HG03565 (cell line): ENCODE results near the gene TCF23.
"Not testable (repeated sequence)": the region's sequence is repeated elsewhere in the genome, so short reads cannot be mapped to it uniquely, and the experiment has no call there.

Experiments
- ATAC-seq: cut with Tn5 transposase; IDR thresholded peaks from one replicate; pipeline ENCODE4 v1.9.1; 2021; ENCODE audit warnings: mild to moderate bottlenecking, moderate library complexity; ENCODE audit not compliant: unreplicated experiment

Gene TCF23

DNA sequence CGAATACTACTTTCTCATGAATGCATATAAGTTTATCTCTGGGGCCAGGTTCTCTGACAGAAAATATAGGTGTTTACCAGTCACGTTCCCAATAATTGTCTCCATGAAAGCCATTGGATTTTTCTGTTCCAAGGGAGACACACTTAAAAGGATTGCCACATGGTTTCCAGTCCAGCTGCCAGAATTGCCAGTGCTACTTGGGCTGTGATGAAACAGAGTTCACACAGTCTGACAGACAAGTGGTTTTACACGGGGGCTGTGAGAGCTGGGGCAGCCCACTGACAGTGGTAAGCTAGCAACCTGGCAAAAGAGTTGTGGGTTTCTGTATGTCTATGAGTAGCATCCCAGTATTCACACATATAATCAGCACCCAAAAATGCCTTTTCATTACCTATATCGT lies 35.3 kb downstream of the TCF23 start:
- ATAC-seq: no peak

DNA sequence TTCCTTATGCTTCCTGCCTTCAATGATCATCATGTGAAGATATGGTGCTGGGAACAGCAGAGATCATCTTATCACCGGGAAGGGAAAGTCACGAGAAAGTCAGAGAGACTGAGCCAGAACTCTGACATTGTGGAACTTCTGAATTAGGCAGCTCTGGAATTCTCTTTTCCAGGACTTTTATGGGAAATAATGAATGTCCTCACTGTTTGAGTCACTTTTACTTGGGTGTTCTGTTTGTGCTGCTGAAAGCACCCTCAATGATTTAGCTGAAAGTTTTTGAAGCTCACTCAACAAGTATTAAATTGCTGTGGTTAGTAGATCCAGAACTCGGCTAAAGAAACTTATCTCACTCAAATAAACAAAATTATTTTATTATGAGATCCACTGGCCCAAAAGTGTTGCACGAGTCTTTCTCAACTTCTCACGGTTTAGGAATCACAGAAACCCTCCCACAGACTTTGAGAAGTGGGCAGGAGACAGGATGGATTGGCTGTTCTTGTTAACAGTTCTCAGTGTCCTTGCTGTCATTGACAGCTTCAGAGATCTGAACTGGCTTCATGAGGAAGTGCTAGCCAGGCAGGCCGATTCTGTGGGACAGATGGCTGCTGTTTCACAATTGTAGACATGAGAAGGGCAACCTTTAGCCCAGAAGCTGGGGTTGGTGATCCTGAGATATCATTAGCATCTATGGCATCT lies 36.7 kb downstream of the TCF23 start:
- no peak for ATAC-seq

DNA sequence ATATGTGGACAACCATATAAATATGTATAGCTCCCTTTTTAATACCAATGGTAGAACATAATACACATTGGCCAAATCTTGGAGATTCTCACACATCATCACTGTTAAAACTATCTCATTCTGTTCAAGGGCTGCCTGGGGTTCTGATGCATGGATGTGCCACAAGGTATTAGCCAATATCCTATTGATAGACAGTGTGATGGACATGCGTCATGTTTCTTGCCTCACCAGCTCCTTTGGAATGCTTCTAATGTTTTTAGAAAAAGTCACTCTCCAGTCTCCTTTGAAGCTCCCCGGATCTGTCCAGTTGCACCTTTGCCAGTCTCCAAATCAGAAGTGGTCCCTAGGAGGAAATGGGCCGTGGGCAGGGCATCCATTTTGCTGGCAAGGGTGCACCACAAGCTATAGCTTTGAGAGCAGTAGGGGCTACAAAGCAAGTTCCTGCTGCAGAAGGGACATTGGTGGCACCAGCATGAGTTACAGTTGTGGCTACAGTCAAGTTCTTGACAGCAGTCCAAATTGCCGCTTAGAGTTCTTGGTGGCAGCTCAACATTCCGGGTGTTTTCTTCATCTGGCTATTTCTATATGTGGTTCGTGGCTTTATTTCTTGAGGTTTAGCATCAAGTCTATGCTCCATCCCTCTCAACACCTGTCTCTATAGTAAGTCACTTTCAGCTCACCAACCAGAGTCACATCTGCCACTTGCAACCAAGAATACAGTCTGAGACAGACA lies 38.0 kb downstream of the TCF23 start:
- no peak for ATAC-seq

DNA sequence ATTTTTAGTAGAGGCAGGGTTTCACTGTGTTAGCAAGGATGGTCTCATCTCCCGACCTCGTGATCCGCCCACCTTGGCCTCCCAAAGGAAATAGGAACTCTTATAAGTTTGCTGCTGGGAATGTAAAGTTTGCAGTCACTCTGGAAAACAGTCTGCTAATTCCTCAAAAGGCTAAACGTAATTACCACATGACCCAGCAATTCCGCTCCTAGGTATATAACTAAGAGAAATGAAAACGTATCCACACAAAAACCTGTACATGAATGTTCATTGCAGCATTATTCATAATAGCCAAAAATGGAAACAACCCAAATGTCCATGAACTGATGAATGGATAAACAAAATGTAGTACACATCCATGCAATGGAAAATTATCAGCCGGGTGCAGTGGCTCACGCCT lies 41.2 kb downstream of the TCF23 start:
- no peak for ATAC-seq

DNA sequence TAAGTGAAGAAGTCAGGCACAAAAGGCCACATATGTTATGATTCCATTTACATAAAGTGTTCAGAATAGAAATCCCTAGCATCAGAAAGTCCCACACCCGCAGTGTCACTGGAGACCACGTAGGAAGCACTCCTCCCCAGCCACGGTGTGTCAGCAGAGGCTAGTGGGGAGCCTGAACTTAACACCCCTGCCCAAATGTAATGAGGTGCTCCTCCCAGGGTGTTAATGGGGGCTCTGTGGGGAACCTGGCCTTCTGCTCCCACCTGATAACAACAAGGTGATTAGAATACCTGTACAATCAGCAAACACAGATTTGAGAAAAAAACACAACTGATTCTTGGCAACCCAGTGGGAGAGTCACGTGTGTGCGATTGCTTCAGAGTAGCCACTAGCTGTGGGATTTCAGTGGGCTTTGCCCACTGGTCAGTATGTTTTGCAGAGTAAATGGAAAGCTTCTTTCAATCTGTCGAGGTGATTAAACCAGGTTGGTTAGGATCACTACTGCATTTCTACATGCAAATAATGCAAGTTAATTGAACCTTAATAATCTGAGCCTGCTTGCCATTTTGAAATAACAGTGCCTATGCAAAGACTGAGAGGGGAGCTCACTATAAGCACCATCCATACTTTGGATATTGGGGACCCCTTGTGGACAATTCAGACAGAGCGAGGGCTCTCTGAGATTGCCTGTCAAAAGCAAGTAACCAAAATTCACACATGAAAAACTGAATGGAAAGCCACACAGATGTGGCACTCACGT lies 42.4 kb downstream of the TCF23 start:
- no peak for ATAC-seq

DNA sequence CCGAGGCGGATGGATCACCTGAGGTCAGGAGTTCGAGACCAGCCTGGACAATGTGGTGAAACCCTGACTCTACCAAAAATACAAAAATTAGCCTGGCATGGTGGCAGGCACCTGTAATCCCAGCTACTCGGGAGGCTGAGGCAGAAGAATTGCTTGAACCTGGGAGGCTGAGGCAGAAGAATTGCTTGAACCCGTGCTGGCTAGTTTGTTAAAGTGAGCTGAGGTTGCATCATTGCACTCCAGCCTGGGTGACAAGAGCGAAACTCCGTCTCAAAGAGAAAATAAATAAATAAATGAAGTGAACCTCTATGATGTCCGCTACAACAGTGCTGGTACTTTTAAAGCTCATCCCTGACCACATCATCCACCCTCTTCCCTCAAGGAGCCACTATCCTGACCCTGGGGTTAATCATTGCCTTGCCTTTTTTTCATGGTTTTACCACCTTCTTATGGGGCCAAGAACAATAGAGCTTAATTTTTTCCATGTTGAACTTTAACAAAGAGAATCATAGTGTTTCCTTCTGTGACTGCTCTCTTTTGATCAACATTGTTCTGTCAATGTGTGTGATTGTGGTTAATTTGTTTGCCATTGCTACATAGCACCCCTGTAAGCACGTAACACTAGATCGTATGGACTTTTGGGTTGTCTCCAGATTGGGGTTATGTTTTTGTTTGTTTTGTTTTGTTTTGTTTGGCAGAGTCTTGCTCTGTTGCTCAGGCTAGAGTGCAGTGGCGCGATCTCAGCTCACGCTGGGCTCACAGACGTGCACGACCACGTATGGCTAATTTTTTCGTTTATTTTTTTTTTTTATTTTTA lies 45.9 kb downstream of the TCF23 start:
- no peak for ATAC-seq

DNA sequence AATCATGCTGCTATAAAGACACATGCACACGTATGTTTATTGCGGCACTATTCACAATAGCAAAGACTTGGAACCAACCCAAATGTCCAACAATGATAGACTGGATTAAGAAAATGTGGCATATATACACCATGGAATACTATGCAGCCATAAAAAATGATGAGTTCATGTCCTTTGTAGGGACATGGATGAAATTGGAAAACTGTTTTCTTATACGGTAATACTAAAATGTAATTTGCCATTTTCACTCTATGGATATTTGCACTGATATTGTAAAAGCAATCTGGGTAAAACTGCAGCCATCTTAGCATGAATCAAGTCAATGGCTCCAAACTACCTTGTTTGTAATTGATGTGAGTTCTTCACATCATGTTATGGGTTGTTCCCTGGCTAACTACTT lies 47.0 kb downstream of the TCF23 start:
- ATAC-seq: not testable (repeated sequence)

DNA sequence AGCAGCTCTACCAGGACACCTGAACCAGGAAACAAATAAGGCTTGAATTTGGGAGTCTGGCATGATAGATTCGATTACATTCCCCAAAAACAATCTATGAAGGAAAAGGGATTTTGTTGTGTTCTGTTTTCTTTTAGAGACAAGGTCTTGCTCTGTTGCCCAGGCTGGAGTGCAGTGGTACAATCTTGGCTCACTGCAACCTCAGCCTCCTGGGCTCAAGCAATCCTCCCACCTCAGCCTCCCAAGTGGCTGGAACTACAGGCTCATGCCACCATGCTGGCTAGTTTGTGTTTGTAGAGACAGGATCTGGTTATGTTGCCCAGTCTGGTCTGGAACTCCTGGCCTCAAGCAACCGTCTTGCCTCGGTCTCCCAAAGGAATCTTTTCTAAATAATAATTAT lies 49.3 kb downstream of the TCF23 start:
- not testable (repeated sequence) for ATAC-seq

DNA sequence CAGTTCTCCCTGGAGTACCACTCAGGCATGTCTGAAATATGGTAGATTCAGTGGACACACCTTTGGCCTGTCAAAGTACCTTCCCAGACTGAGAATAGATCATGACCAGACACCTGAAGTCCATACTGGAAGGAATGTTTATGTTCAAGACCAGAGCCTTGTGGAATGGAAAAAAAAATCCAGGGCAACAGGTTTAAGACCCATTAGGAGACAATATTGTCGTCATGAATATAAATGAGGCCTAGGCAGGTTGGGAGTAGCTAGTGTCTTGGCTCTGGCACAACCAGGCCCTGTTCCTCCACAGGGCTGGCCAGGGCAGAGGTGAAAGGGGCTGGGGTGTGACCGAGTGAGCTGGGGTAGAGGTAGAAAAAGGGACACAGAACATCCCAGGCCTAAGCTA lies 49.8 kb downstream of the TCF23 start:
- no peak for ATAC-seq

DNA sequence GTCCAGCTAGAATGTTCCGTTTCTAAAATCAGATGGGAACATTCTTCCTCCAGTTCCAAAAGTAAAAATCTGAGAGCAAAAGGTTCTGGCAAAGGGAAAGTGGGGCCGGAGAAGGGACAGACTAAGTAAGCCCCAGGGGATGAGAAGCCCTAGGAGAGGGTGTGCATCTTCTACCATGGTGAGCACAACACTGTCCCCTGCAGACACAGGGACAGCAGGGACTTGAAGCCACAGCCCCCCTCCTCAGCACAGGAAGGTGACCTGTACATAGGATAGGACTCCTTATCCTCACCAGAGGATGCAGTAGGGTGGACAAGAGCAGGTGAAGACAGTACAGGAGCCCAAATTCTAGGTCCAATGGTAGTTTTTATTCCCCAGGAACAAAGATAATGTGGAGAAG lies 50.4 kb downstream of the TCF23 start:
- ATAC-seq: no peak

DNA sequence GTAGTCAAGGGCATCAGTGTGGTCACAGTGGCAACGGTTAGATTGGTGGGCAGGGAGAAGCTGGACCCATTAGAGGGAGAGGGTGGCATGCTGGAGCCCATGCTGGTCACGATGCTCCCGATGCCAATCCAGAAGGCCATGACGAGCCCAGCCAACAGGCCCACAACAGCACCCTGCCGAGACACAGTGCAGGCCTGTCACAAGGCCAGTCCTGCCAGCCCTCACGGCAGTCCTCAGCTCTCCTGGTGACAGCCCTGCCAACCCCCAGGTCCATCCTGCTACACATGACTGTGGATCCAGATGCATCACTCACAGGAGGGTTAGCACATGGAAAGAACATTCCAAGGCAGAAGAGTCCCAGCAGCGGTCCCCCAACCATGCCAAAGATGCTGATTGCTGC lies 52.9 kb downstream of the TCF23 start:
- no peak for ATAC-seq

DNA sequence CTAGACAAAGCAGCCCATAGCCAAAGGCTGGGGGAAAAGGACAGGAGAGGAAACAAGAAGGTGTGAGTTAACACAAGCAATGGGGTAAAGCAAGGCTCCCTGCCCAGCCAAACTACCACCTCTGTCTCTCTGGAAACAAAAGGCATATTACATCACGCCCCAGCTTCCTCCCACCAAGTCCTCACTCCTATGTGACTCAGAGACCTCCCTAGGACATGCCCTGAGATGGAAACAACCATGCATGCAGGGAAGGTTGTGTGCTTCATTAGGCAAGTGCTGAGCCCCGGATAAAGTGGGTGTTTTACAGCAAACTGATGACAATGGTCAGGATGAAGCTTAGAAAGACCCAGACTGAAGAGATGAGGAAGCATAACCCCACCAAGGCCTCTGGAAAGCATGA lies 54.0 kb downstream of the TCF23 start:
- ATAC-seq: no peak

DNA sequence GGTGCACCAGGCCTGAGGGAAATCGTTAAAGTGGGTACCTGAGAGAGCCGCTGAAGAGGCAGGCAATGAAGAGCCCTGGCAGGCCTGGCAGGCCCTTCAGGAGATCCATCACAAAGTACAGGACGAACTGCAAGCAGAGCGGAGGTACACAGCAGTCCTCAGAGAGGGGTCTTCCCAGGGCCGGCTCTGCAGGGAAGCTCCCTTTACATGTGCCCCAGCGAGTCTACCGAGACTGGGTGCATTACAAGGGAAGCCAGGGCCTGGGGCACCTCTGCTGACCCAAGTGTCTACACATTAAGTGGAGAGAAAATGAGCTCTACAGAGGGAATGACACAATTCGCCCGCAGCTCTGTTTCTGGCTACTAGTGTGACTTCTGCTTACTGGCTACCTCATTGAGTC lies 54.9 kb downstream of the TCF23 start:
- ATAC-seq: no peak

DNA sequence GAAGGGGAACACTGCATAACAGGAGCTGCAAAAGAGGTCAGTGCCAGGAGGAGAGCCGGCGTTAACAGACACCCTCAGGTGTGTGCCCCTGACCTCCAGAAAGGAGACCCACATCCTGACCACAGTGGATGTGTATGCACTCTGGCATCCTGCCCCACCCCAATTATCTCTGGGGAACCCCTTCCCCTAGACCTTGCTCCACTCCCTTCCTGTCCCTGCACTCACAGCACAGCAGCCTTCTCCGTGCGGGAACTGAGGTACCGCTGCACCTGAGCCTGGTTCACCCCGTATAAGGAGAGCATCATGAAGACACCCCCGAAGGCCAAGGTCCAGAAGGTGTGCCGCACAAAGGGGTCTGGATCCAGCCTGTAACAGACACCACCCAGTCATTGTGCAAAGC lies 55.8 kb downstream of the TCF23 start:
- no peak for ATAC-seq

DNA sequence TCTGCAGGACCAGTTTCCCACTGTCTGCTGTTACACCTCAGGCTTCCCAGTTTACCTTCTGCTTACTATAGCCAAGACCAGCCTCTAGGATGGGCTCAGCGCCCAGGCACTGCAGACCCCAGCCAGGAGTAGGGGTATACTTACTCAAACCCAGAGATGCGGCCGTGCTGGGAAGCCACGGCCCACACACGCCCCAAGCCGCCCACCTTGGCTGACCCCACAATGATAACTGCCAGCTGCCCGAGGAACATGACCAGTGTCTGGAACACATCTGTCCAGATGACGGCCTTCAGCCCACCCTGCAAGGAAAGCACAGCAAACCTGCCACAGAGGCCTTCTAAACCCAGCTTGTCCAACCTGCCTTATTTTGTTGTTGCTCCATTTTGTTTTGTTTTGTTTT lies 56.4 kb downstream of the TCF23 start:
- no peak for ATAC-seq

DNA sequence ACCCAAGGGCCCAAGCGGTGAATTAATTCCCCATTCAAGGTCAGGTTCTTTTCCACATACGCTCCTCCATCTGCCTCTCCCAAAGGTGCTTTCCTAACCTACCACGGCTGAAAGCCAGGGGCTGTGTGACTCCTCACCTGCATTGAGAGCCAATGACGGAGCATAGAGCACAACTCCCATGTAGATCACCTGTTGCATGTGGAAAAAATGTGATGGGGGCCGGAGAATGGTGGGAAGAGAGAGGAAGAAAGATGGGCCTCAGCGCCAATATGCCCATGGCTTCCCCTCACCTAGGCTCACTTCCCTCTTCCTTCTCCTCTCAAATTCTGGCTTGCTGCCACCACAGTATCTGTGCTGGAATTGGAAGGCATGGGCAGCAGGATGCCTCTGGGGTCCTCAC lies 57.5 kb downstream of the TCF23 start:
- no peak for ATAC-seq
